ENCODE data around the gene AGBL4.
"Not testable (repeated sequence)": the region's sequence is repeated elsewhere in the genome, so short reads cannot be mapped to it uniquely, and the experiment has no call there.

AGBL4 gene

GRCh38 chr1:49424782-49425181 lies 599.0 kb downstream of the AGBL4 start:
- no peak for DNase-seq

- DNase-seq: no peak
Measured at GRCh38 chr1:49416758-49417157, 607.0 kb downstream of the AGBL4 start.

GRCh38 chr1:49408346-49408745 lies 615.4 kb downstream of the AGBL4 start:
- DNase-seq: no peak

GRCh38 chr1:49397086-49397485 lies 626.7 kb downstream of the AGBL4 start:
- no peak for DNase-seq

- no peak for DNase-seq
Measured at GRCh38 chr1:49394200-49394599, 629.6 kb downstream of the AGBL4 start.

- DNase-seq: no peak
Measured at GRCh38 chr1:49389699-49390098, 634.1 kb downstream of the AGBL4 start.

- DNase-seq: no peak
Measured at GRCh38 chr1:49364676-49365075, 659.1 kb downstream of the AGBL4 start.

- DNase-seq: no peak
Measured at GRCh38 chr1:49363628-49364027, 660.1 kb downstream of the AGBL4 start.

GRCh38 chr1:49358036-49358435 lies 665.7 kb downstream of the AGBL4 start:
- DNase-seq: no peak

GRCh38 chr1:49356594-49356993 lies 667.2 kb downstream of the AGBL4 start:
- no peak for DNase-seq

GRCh38 chr1:49351768-49352167 lies 672.0 kb downstream of the AGBL4 start:
- no peak for DNase-seq

- DNase-seq: no peak
Measured at GRCh38 chr1:49346767-49347349, 676.9 kb downstream of the AGBL4 start.

- no peak for DNase-seq
Measured at GRCh38 chr1:49340576-49340975, 683.2 kb downstream of the AGBL4 start.

- no peak for DNase-seq
Measured at GRCh38 chr1:49339043-49339442, 684.7 kb downstream of the AGBL4 start.

- no peak for DNase-seq
Measured at GRCh38 chr1:49337251-49337650, 686.5 kb downstream of the AGBL4 start.

- no peak for DNase-seq
Measured at GRCh38 chr1:49333906-49334305, 689.8 kb downstream of the AGBL4 start.

- no peak for DNase-seq
Measured at GRCh38 chr1:49331066-49331852, 692.5 kb downstream of the AGBL4 start.

GRCh38 chr1:49323925-49324540 lies 699.7 kb downstream of the AGBL4 start:
- no peak for DNase-seq

- not testable (repeated sequence) for DNase-seq
Measured at GRCh38 chr1:49320493-49320892, 703.3 kb downstream of the AGBL4 start.

- no peak for DNase-seq
Measured at GRCh38 chr1:49319426-49319963, 704.3 kb downstream of the AGBL4 start.

- DNase-seq: no peak
Measured at GRCh38 chr1:49318218-49318617, 705.5 kb downstream of the AGBL4 start.

GRCh38 chr1:49307457-49307856 lies 716.3 kb downstream of the AGBL4 start:
- DNase-seq: no peak

GRCh38 chr1:49306507-49307070 lies 717.2 kb downstream of the AGBL4 start:
- no peak for DNase-seq

- not testable (repeated sequence) for DNase-seq
Measured at GRCh38 chr1:49302400-49302799, 721.4 kb downstream of the AGBL4 start.

All from stimulated activated naive CD4-positive, alpha-beta T cell (primary cell).